ENCODE data around the gene CD53. TPM values are rescaled to one million over a fixed set of nuclear protein-coding genes. Genes with fewer than 3 reads are reported as not detected.
A peak's percentile ranks its signal among the peaks of the same experiment; 100 is the strongest.
"Not testable (repeated sequence)": the region's sequence is repeated elsewhere in the genome, so short reads cannot be mapped to it uniquely, and the experiment has no call there.

CD53 gene
- polyA plus RNA-seq, 1 donor: 19.2 TPM

- Histone ChIP-seq H3K27me3 (ENCODE audit: control insufficient read depth, insufficient read depth, low read length) (no peaks in the 10 kb centered on the region), H3K4me1 (ENCODE audit: control insufficient read depth, insufficient read depth, low read length) (no peaks in the 10 kb centered on the region), H3K27ac (ENCODE audit: low read length) (no peak overlapping the region), H3K36me3 (ENCODE audit: control insufficient read depth, insufficient read depth, low read length) (no peaks in the 10 kb centered on the region), H3K9me3 (ENCODE audit: control insufficient read depth, low read depth, low read length) (no peaks in the 10 kb centered on the region), H3K4me3 (ENCODE audit: low read length) (no peak overlapping the region)
- DNase-seq: no peak
- WGBS (ENCODE audit: insufficient coverage, low lambda C conversion rate): no CpG with 5 or more reads among the region's 7 CpGs
Measured at GRCh38 chr1:110857964-110858948, 14.7 kb upstream of the CD53 start.

- no peak overlapping the region for H3K4me3 ChIP-seq (ENCODE audit: low read length)
- no peaks in the 10 kb centered on the region for H3K27me3 ChIP-seq (ENCODE audit: control insufficient read depth, insufficient read depth, low read length)
- no peak overlapping the region for H3K27ac ChIP-seq (ENCODE audit: low read length)
- no peak for DNase-seq
- H3K9me3 ChIP-seq (ENCODE audit: control insufficient read depth, low read depth, low read length): no peaks in the 10 kb centered on the region
- 50% methylated on average over 1 of the region's 2 CpGs for WGBS (ENCODE audit: insufficient coverage, low lambda C conversion rate)
- no peaks in the 10 kb centered on the region for H3K36me3 ChIP-seq (ENCODE audit: control insufficient read depth, insufficient read depth, low read length)
- H3K4me1 ChIP-seq (ENCODE audit: control insufficient read depth, insufficient read depth, low read length): no peaks in the 10 kb centered on the region
Measured at GRCh38 chr1:110859062-110859461, 13.9 kb upstream of the CD53 start.

GRCh38 chr1:110860174-110860573 is 12.8 kb upstream of the CD53 start:
- Histone ChIP-seq H3K27ac (ENCODE audit: low read length) (no peak overlapping the region), H3K4me1 (ENCODE audit: control insufficient read depth, insufficient read depth, low read length) (no peaks in the 10 kb centered on the region), H3K4me3 (ENCODE audit: low read length) (no peak overlapping the region), H3K9me3 (ENCODE audit: control insufficient read depth, low read depth, low read length) (no peaks in the 10 kb centered on the region), H3K36me3 (ENCODE audit: control insufficient read depth, insufficient read depth, low read length) (no peaks in the 10 kb centered on the region), H3K27me3 (ENCODE audit: control insufficient read depth, insufficient read depth, low read length) (no peaks in the 10 kb centered on the region)
- DNase-seq: no peak
- no CpG with 5 or more reads among the region's 2 CpGs for WGBS (ENCODE audit: insufficient coverage, low lambda C conversion rate)

- H3K4me3 ChIP-seq (ENCODE audit: low read length); H3K9me3 ChIP-seq (ENCODE audit: control insufficient read depth, low read depth, low read length); DNase-seq; H3K4me1 ChIP-seq (ENCODE audit: control insufficient read depth, insufficient read depth, low read length); H3K27me3 ChIP-seq (ENCODE audit: control insufficient read depth, insufficient read depth, low read length); H3K27ac ChIP-seq (ENCODE audit: low read length); H3K36me3 ChIP-seq (ENCODE audit: control insufficient read depth, insufficient read depth, low read length): not testable (repeated sequence)
- no CpG with 5 or more reads among the region's 2 CpGs for WGBS (ENCODE audit: insufficient coverage, low lambda C conversion rate)
Measured at GRCh38 chr1:110860620-110861019, 12.3 kb upstream of the CD53 start.

- not testable (repeated sequence) for H3K36me3 ChIP-seq (ENCODE audit: control insufficient read depth, insufficient read depth, low read length); H3K4me1 ChIP-seq (ENCODE audit: control insufficient read depth, insufficient read depth, low read length); H3K4me3 ChIP-seq (ENCODE audit: low read length); H3K27ac ChIP-seq (ENCODE audit: low read length); H3K27me3 ChIP-seq (ENCODE audit: control insufficient read depth, insufficient read depth, low read length); H3K9me3 ChIP-seq (ENCODE audit: control insufficient read depth, low read depth, low read length); DNase-seq
- no CpG with 5 or more reads among the region's 1 CpG for WGBS (ENCODE audit: insufficient coverage, low lambda C conversion rate)
Measured at GRCh38 chr1:110861942-110862341, 11.0 kb upstream of the CD53 start.

GRCh38 chr1:110864287-110864686 is 8.7 kb upstream of the CD53 start:
- Histone ChIP-seq H3K36me3 (ENCODE audit: control insufficient read depth, insufficient read depth, low read length) (no peaks in the 10 kb centered on the region), H3K4me3 (ENCODE audit: low read length) (no peak overlapping the region), H3K27ac (ENCODE audit: low read length) (no peak overlapping the region), H3K27me3 (ENCODE audit: control insufficient read depth, insufficient read depth, low read length) (no peaks in the 10 kb centered on the region), H3K9me3 (ENCODE audit: control insufficient read depth, low read depth, low read length) (no peaks in the 10 kb centered on the region), H3K4me1 (ENCODE audit: control insufficient read depth, insufficient read depth, low read length) (no peaks in the 10 kb centered on the region)
- no peak for DNase-seq
- no CpG with 5 or more reads among the region's 1 CpG for WGBS (ENCODE audit: insufficient coverage, low lambda C conversion rate)

GRCh38 chr1:110870721-110871388 is 2.1 kb upstream of the CD53 start:
- no peak for DNase-seq
- H3K4me1 ChIP-seq (ENCODE audit: control insufficient read depth, insufficient read depth, low read length): no peaks in the 10 kb centered on the region
- H3K4me3 ChIP-seq (ENCODE audit: low read length): no peak overlapping the region
- no peaks in the 10 kb centered on the region for H3K36me3 ChIP-seq (ENCODE audit: control insufficient read depth, insufficient read depth, low read length)
- H3K9me3 ChIP-seq (ENCODE audit: control insufficient read depth, low read depth, low read length): no peaks in the 10 kb centered on the region
- H3K27ac ChIP-seq (ENCODE audit: low read length): no peak overlapping the region
- WGBS (ENCODE audit: insufficient coverage, low lambda C conversion rate): no CpG with 5 or more reads among the region's 3 CpGs
- no peaks in the 10 kb centered on the region for H3K27me3 ChIP-seq (ENCODE audit: control insufficient read depth, insufficient read depth, low read length)

GRCh38 chr1:110872366-110872744 is 593 bp upstream of the CD53 start:
- Histone ChIP-seq H3K4me3 (ENCODE audit: low read length) (no peak overlapping the region), H3K27me3 (ENCODE audit: control insufficient read depth, insufficient read depth, low read length) (no peaks in the 10 kb centered on the region), H3K27ac (ENCODE audit: low read length) (no peak overlapping the region), H3K9me3 (ENCODE audit: control insufficient read depth, low read depth, low read length) (no peaks in the 10 kb centered on the region), H3K36me3 (ENCODE audit: control insufficient read depth, insufficient read depth, low read length) (no peaks in the 10 kb centered on the region), H3K4me1 (ENCODE audit: control insufficient read depth, insufficient read depth, low read length) (no peaks in the 10 kb centered on the region)
- no CpG with 5 or more reads among the region's 2 CpGs for WGBS (ENCODE audit: insufficient coverage, low lambda C conversion rate)
- DNase-seq: no peak

- no peak for DNase-seq
- Histone ChIP-seq H3K27me3 (ENCODE audit: control insufficient read depth, insufficient read depth, low read length) (no peaks in the 10 kb centered on the region), H3K4me3 (ENCODE audit: low read length) (peak overlapping the region; percentile 23), H3K4me1 (ENCODE audit: control insufficient read depth, insufficient read depth, low read length) (no peaks in the 10 kb centered on the region), H3K27ac (ENCODE audit: low read length) (no peak overlapping the region), H3K9me3 (ENCODE audit: control insufficient read depth, low read depth, low read length) (no peaks in the 10 kb centered on the region), H3K36me3 (ENCODE audit: control insufficient read depth, insufficient read depth, low read length) (no peaks in the 10 kb centered on the region)
- WGBS (ENCODE audit: insufficient coverage, low lambda C conversion rate): no CpG with 5 or more reads among the region's 4 CpGs
Measured at GRCh38 chr1:110873856-110874255, 908 bp downstream of the CD53 start.

GRCh38 chr1:110874324-110875215 is 1.6 kb downstream of the CD53 start:
- no peak for DNase-seq
- H3K4me1 ChIP-seq (ENCODE audit: control insufficient read depth, insufficient read depth, low read length): no peaks in the 10 kb centered on the region
- H3K9me3 ChIP-seq (ENCODE audit: control insufficient read depth, low read depth, low read length): no peaks in the 10 kb centered on the region
- H3K36me3 ChIP-seq (ENCODE audit: control insufficient read depth, insufficient read depth, low read length): no peaks in the 10 kb centered on the region
- no peak overlapping the region for H3K4me3 ChIP-seq (ENCODE audit: low read length)
- no peaks in the 10 kb centered on the region for H3K27me3 ChIP-seq (ENCODE audit: control insufficient read depth, insufficient read depth, low read length)
- WGBS (ENCODE audit: insufficient coverage, low lambda C conversion rate): no CpG with 5 or more reads among the region's 3 CpGs
- H3K27ac ChIP-seq (ENCODE audit: low read length): no peak overlapping the region

Data from large intestine (tissue), 3 donors.